ENCODE results near the gene LRBA. TPM values are rescaled to one million over a fixed set of nuclear protein-coding genes. Genes with fewer than 3 reads are reported as not detected.

Gene LRBA
- total and polyA plus RNA-seq, 2 donors (not counting 3 experiments of a cell fraction or from before 2014, with no cell fraction given) = 18.0 to 35.1 TPM

GRCh38 chr4:150243932-150244331 is 771.2 kb downstream of the LRBA start:
- H3K9me1 ChIP-seq (replicated peaks; ENCODE audit: control insufficient read depth, extremely low read depth, insufficient read depth, low read length) = no peaks in the 10 kb centered on the region
- FAIRE-seq (no peak), DNase-seq (ENCODE audit: low read depth, low spot score) (no peak)
- no peaks in the 10 kb centered on the region for H3K36me3 ChIP-seq (ENCODE audit: control insufficient read depth in 2 of 2, extremely low read depth in 1 of 2, insufficient read depth in 2 of 2, low read length in 2 of 2)
- no TSS peak for BruUV-seq (replicated peaks)
- no peaks in the 10 kb centered on the region for H4K20me1 ChIP-seq (replicated peaks; ENCODE audit: control insufficient read depth, extremely low read depth, insufficient read depth, low read length)
- no peaks in the 10 kb centered on the region for H3K27me3 ChIP-seq (ENCODE audit: control insufficient read depth in 2 of 2, insufficient read depth in 2 of 2, low read length in 2 of 2)
- no peaks in the 10 kb centered on the region for H3K4me1 ChIP-seq (ENCODE audit: control insufficient read depth, extremely low read depth, insufficient read depth, low read length)
- H3K4me3 ChIP-seq (replicated peaks in 1 of 3; ENCODE audit: insufficient read depth in 1 of 3, low read depth in 1 of 3, low read length in 3 of 3) = no peak overlapping the region
- no peak overlapping the region for H3K4me2 ChIP-seq (ENCODE audit: insufficient read depth, low read length)
- no peak overlapping the region for H2AFZ ChIP-seq (ENCODE audit: low read depth, low read length)
- H3K9me3 ChIP-seq (replicated peaks; ENCODE audit: control insufficient read depth, insufficient read depth, low read length) = no peaks in the 10 kb centered on the region
- no peak overlapping the region for H3K9ac ChIP-seq (replicated peaks; ENCODE audit: extremely low read depth, insufficient read depth, low read length)
- TF ChIP-seq GATA2 (IDR thresholded peaks at IDR 0.05; ENCODE audit: insufficient read depth, insufficient read length, low read depth, low read length) (no peak), CTCF (IDR thresholded peaks at IDR 0.05; ENCODE audit: extremely low read depth in 1 of 2, insufficient read depth in 1 of 2, low read depth in 1 of 2, low read length in 2 of 2) (no peak), FOS (IDR thresholded peaks at IDR 0.05; ENCODE audit: borderline replicate concordance, insufficient read depth, low read length) (no peak), MYC (IDR thresholded peaks at IDR 0.05; ENCODE audit: low read depth, low read length) (no peak), POLR2AphosphoS5 (IDR thresholded peaks at IDR 0.05; ENCODE audit: insufficient read depth, low read depth, low read length) (no peak), JUN (IDR thresholded peaks at IDR 0.05; ENCODE audit: borderline replicate concordance, insufficient read depth, insufficient read length, low read depth) (no peak), MAX (IDR thresholded peaks at IDR 0.05; ENCODE audit: insufficient read depth, insufficient read length) (no peak)
- intact Hi-C loops (cut with micrococcal nuclease) (loop anchor here (1.0 to 2.0 kb wide), 6 partner anchors 35 to 329 kb away; partner anchors contain the start of gene DCLK2), dilution Hi-C loops (cut with MboI; ENCODE audit: extremely low pct_ligation_motif_present, low sequenced_read_pairs) (no loop called here)
- POLR2A ChIA-PET = no interaction called here
- H3K27ac ChIP-seq (ENCODE audit: insufficient read depth, low read depth, low read length) = no peak overlapping the region
- CTCF ChIA-PET = interaction anchor here (1.0 to 6.6 kb wide), 19 partner anchors 13 to 623 kb away, joined by 3 to 133 read pairs (median 8); partner anchors contain the start of gene DCLK2
- no peaks in the 10 kb centered on the region for H3K79me2 ChIP-seq (ENCODE audit: control insufficient read depth, insufficient read depth, low read length)
